ENCODE results near the gene SUSD5.
A peak's percentile ranks its signal among the peaks of the same experiment; 100 is the strongest.
"Not testable (repeated sequence)": the region's sequence is repeated elsewhere in the genome, so short reads cannot be mapped to it uniquely, and the experiment has no call there.

The SUSD5 gene

DNA sequence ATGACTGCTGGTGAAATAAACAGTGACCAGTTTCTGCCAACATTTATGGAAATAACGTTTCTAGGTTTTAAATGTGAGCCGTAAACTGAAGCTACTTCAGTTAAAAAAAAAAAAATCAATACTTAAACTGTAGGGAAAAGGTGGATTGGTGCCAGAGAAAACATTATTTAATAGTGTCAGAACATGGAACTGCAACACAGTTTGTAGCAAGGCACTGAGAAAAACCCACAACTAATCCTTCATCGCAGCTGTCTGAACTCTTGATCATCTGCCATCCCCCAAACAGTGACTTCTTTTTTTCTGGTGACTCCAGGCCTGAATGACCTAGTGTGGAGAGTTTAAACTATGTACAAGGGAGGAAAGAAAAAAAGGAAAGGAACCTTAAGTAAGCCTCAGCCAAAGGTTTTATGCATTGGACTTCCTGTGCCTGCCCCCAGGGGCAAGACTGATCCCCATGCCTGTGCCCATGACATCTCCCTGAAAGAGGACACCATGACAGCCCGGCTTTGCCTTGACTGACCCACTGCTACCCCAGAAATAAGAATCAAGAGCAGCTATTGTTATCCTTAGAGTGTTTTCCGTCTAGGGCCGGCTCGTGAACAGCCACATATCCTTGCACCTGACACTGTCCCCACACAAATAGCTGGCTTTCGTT, 71.7 kb downstream of the SUSD5 start:
- no peak for DNase-seq

DNA sequence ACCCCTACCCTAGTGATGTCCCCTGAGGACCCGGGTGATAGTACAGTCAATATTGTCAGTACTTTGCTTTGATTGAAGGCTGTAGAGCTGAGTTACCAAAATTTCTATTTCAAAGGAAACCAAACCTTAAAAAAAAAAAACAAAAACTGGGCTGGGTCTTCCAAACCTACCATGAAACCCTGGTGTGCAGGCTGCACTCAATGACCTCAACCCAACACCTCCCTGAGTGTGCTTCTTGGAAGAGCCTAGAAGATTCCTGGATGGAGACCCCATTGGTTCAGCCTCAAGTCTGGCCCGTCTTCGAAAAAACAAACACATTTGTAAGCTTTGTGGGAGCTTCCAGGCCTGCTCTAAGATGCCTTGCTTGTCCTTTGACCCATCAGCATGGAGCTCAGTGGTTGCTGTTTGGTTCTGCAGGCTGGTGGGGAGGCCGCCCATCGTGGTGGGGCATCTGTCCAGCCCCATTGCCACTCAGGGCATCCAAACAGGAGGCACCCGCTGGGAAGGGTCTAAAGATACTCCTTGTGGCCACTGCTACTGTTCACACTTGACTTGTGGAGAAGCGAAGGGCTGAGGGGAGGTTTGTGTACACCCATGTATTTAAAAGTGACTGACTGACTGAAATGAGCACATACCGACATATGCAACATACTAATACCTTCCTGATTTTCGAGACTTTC, 72.6 kb downstream of the SUSD5 start:
- no peak for DNase-seq

DNA sequence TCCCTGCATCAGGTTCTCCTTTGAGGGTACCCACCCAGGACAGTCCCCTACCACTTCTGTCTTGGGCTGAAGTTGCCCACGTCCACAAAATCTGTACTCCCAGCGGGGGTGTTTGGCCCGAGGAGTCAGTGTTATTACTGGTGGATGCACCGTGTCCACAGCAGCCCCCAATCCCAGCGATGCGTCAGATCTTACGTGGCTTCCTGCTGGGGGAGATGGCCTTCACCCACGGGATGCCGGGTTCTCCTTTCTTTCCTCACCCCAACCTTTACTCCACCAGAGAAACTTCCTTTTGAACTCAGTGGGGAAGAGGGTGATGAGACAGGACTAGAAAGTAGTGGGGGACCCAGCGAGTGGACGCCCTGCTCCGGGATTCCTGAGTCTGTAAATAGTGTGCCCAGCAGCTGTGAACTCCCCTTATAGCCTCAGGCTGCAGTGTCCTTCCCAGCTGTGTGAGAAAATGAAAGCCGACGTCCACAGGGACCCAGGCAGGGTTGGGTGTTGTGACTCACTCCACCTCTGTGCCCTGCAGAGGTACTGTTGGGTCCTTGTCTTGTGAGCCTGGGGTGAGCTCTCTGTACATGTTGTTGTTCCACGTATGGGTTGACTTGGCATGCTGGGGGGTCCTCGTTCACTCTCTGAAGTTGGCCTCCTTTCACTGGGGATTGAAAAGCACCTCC, 73.2 kb downstream of the SUSD5 start:
- no peak for DNase-seq

DNA sequence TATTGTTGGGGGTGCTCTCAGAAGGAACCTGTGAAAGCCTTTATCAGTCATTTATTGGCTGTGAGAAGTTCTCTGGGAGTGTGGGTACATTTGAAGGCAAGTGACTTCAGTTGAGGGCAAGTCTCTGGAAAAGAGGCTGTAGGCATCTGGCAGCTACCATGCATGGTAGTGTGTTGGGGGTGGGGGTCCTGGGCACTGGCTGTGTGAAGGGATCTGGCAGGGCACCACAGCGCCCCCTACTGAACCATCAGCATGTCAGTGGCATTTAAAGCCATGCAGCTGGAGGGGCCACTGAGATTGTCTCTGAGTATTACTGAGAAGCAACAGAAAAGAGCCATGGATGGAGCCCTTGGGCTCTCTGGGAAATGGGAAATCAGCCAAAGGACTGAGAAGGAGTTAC, 74.2 kb downstream of the SUSD5 start:
- no peak for DNase-seq

DNA sequence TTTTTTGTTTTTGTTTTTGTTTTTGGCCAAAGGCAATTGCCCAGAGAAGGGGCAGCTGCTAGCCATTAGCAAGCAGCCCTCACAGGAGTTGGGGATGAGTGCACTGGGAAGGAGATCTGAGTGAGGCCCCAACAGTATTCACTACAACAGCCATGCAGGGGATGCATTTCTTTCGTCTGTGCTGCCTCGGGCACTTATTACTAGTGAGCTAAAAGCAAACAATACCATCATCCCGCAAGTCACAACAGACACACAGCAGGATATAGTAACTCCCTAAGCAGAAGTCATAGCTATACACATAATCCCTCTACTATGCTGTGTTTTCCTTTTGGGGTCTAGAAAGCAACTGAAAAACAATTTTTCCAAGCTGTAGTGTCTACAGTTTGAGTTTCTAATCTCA, 77.6 kb downstream of the SUSD5 start:
- no peak for DNase-seq

DNA sequence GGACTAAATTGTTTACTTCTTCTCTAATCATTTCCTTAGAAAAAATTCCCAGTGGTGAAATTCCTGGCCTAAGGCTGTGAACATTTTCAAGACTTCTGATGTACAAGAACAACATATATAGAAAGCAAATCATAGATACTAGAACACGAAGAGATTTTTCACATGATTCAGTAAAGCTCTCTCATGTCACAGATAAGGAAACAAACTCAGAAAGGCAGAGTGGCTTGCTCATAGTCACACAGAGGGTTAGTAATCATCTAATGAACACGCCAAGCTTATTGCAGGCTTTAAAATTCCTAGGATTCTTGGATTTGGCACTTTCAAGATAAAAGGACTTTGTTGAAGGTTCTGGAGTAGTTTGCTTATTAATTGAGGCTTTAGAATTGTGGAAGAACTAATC, 78.6 kb downstream of the SUSD5 start:
- no peak for DNase-seq

DNA sequence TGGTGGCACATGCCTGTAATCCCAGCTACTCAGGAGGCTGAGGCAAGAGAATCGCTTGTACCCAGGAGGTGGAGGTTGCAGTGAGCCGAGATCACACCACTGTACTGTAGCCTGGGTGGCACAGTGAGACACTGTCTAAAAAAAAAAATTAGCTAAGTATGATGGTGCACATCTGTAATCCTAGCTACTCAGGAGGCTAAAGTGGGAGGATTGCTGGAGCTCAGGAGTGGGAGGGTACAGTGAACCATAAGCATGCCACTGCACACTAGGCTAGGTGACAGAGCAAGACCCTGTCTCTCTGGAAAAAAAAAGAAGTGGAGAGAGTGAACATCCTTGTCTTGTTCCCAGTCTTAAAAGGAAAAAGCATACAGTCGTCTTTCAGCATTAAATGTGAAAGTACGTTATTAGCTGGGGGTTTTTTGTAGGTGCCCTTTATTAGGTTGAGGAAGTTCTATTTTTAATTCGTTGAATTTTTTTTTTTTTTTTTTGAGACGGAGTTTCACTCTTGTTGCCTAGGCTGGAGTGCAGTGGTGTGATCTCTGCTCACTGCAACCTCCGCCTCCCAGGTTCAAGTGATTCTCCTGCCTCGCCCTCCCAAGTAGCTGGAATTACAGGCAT, 79.5 kb downstream of the SUSD5 start:
- not testable (repeated sequence) for DNase-seq

DNA sequence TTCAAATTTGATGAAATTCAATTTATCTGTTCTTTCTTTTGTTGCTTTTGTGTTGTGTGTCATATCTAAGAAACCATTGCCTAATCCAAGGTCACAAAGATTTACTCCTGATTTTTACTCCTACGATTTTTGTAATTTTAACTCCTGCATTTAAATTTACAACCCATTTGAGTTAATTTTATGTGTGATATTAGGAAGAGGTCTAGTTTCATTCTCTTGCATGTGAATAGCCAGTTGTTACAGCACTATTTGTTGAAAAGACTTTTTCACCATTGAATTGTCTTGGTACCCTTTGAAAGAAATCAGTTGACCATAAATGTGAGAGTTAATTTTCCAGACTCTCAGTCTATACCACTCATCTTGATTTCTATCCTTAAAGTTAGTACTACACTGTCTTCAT, 80.9 kb downstream of the SUSD5 start:
- DNase-seq = no peak

DNA sequence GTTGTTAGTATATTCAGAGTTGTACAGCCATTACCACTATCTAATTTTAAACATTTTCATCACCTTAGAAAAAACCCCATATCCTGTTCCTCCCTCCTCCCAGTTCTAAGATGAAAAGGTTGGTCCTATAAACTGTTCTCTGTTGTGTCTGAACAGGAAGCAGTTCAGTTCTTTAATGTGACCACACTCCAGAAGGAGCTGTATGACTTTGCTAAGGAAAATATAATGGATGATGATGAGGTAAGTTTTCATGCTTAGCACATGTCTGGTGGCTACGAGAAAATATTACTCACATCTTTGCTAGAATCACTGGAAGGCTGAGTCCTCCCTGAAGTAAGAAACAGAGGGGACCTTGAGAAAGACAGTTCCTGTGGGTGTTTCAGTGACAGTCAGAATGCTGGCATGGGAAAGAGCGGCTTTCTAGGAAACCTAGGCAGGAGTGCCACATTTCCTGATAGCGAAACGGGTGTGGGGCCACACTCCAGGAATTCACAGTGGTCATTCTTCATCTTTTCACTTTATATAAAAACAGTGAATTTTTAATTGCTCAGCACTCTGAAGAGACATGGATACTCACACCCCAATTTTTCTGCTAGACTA, 84.5 kb downstream of the SUSD5 start:
- no peak for DNase-seq

DNA sequence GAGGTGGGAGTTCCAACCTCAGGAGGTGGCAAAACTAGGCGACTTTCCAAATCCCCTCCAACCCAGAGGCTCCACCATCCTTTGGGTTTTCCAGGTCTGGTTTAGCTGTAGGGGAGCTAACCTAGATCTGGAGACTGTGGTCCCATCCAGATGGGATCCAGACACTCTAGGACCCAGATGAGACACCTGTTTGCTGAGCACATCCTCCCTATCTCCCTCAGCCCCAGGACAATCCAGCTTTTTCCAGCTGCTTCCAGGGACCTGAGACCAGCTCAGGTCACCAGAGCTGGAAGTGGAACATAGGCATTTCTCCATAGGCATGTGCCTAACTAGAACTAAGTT, 86.6 kb downstream of the SUSD5 start:
- DNase-seq = no peak

DNA sequence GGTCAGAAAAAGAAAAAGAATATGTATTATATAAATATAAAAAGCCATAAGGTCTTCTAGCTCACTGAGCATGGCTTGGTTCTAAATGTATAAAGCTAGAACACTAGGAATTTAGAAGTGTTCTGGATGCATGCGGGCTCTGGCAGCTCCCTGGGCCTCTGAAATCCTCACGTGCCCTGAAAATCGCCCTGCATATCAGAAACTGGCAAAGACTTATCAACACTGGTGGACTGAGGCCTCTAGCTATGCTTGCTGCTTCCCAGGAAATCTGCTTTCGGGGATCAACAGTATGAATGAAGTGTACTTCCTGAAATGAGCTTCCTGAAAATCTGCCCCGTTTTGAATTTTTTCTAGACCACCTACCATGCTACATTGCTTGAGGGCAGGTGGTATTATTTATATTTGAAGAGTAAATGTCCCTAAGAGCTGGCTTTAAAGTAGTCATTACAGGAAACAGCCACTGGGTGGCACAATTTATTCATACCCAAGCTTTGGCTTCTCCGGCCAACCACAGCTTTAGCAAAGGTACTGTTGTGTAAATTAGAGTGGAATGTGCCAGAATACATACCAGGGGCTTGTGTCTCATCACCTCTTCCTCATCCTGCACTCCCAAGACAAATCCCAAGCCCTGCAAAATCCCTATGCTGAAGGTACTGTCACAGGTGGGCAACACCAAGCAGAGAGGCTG, 87.1 kb downstream of the SUSD5 start:
- no peak for DNase-seq

DNA sequence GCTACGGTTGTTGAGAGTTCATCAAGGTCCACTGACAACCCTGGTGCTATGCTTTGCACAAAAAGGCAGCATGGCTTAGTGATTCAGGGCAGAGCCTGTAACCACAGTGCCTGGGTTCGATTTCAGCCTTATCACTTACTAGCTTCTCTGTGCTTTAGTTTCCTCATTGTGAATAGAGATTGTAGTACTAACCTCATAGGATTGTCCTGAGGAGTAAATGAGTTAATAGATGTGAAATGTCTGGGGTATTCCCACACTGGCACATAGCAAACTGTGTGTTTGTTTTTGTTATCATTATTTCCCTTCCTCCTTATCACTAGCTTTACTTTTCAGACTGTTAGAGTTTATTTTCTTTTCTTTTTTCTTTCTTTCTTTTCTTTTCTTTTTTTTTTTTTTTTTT, 88.5 kb downstream of the SUSD5 start:
- no peak for DNase-seq

DNA sequence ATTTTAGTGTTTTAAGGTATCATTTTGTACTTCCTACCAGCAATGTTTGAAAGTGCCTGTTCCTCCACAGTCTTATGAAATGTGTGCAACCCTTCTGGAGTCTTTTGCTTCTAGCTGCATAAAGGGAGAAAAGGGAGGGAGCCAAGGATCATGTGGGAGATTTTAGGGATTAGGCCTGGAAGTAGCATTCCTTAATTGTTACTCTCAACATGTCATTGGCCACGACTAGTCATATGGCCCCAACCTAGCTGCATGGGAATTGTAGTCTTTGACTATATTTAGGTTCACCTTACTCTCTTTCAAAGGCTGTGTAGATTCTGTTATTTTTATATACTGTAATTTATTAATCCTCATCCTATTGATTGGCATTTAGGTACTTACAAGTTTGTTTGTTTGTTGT, 89.9 kb downstream of the SUSD5 start:
- DNase-seq = no peak

DNA sequence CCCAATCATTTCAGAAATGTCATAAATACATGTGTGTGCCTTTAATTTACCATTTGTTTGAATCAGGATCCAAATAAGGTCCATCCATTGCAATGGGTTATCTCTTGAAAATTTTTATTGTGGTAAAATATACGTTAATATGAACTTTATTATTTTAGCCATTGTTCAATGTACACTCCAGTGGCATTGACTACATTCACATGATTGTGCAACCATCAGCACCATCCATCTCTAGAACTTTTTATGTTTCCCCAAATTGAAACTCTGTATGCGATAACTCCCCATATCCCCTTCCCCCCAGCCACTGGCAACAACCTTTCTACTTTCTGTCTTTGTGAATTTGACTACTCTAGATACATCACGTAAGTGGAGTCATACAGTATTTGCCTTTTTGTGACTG, 92.8 kb downstream of the SUSD5 start:
- no peak for DNase-seq

DNA sequence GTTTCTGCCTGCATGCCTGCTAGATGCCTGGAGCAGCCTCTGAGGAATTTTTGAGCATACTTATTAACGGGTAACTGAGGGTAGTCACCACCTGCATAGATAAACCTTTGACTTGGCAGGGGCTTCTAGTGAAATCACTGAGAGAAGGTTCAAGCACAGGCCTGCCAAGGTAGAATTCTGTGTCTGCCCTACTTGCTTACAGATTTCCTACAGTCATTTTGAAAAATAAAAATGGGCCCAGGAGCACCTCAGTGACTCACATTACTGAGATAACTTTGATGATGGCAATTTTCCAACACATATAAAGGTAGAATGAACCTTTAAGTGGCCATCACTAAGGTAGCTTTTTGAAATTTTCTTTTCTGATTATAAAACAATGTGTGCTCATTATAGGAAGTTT, 94.0 kb downstream of the SUSD5 start:
- DNase-seq = no peak

DNA sequence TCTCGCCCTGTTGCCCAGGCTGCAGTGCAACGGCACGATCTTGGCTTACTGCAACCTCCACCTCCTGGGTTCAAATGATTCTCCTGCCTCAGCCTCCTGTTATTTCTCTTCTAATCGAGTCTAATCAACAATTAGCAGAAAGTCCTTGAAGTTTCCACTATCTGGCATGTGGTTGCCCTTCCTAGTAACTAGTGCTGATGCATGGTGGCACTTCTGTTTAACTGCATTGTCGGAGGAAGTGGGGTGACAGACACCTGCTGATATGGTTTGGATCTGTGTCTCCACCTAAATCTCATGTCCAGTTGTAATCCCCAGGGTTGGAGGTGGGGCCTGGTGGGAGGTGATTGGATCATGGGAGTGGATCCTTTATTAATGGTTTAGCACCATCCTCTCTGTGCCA, 95.6 kb downstream of the SUSD5 start:
- no peak for DNase-seq

DNA sequence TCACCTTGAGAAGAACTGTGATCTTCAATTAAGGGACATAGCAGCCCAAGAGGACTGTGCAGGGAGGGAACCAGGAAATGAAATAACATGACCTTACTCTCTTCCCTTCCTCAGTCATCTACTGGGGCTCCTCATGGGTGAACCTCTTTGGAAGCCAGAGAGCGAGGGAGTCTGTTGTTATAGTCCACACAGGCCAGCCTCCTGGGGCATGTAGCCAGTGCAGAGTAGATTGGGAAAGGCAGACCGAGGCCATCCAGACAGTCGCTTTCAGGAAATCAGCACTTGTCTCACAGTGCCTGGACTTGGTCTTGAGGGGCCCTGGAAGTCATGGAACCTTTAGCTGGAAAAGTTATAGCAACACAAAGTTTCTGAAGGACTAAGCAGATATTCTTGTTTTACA, 98.7 kb downstream of the SUSD5 start:
- DNase-seq = no peak

DNA sequence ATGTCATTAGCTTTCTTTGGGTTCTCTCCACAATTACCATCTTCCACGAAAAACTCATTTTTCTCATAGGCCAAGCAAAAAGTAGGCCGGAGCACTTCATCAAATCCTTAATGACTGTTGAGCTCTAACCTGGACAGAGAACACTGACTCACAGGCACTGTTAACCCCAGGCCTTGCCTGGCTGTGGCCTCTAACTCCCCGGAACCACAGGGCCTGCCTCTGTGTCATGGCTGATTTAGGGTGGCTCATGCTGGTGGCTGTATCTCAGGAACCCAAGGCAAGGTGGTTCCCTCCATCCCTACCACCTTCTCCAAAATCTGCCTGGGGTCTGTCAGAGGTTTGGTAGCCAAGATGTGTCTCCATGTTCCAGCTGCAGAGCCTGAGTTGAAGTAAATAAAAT, 101.1 kb downstream of the SUSD5 start:
- no peak for DNase-seq

DNA sequence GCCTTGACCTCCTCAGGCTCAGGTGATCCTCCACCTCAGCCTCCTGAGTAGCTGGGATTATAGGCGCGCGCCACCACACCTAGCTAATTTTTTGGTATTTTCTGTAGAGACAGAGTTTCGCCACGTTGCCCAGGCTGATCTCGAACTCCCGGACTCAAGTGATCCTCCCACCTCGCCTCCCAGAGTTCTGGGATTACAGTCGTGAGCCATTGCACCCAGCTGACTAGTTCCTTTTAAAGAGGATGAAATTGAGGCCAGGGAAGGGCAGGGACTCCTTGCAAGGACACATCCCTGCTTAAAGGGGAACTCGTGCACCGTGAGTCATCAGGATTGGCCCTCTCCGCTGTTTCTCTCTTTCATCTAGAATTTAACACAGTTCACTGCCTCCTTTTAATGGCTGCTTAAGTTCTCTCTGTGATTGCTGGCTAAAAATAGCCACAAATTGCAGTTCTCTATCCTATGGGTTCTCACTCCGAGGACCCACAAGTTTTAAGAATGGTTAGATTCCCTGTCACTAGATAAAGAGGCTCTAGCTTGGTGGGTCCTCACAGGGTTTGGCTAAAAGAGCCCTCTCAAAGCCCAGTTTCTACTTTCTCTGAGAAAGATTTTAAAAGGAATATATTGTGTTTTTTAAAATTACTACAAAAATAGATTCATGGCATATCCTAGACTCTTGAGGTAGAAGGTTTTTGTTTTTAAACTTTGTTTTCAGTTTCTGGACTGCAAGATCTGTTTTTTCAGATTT, 103.4 kb downstream of the SUSD5 start:
- no peak for DNase-seq

DNA sequence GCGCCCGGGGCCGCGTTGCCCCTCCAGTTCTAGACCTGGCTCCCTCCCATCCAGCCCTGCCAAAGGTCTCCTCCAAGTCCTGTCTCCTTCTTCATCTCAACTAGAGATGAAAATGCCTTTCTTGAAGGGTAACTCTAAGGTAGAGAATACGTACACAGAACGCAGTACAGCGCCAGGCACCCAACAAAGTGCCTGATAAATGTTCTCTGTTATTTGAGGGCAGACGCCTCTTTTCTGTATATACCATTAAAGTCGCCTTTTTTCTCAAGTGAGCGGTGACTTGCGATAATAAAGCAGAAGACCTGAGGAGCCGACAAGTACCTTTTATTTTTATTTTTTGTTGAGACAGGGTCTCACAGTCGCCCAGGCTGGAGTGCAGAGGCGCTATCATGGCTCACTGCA, 104.0 kb downstream of the SUSD5 start:
- DNase-seq = no peak

DNA sequence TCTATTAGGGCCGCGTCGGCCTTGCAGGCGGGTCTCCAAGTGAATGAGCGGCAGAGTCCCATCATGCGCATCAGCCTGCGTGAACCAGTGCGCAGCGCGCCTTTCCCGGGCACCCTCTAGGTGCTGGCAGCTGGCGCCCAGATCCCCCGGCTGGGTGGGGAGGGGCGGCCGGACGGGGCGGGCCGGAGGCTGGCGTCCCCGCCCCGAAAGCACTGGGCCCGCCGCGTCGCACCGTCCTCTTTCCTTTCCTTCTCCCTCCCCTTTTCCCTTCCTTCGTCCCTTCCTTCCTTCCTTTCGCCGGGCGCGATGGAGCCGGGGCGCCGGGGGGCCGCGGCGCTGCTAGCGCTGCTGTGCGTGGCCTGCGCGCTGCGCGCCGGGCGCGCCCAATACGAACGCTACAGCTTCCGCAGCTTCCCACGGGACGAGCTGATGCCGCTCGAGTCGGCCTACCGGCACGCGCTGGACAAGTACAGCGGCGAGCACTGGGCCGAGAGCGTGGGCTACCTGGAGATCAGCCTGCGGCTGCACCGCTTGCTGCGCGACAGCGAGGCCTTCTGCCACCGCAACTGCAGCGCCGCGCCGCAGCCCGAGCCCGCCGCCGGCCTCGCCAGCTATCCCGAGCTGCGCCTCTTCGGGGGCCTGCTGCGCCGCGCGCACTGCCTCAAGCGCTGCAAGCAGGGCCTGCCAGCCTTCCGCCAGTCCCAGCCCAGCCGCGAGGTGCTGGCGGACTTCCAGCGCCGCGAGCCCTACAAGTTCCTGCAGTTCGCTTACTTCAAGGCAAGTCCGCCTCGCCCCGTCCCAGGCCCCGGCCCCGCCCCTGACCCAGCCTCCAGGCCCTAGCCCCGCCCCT, 104.6 kb downstream of the SUSD5 start, which contains the start of gene CRTAP:
TSS of gene CRTAP (plus strand) at position 243 of the 850 bp plus-strand sequence. CDS start at position 307, 64 bp downstream.
- peak; percentile 74 for DNase-seq

All from effector CD4-positive, alpha-beta T cell (primary cell).